Transverse colon (tissue), 4 donors: ENCODE results near the gene LRRC36. TPM values are rescaled to one million over a fixed set of nuclear protein-coding genes. Genes with fewer than 3 reads are reported as not detected.

Source experiments
- DNase-seq: peaks from one replicate; pipeline ENCODE4 v3.0.0-alpha.2; 2019
- H3K27ac ChIP-seq, 4 donors: fragments of 200-600 bp; sonication (generic); 2 replicates each; pipeline ENCODE4 v1.5.1; 2016 to 2018; ENCODE audit warnings: inconsistent platforms in 4 of 4
- H3K27me3 ChIP-seq: fragments of 200-600 bp; sonication (generic); 2 replicates; pipeline ENCODE4 v1.5.1; 2017; ENCODE audit warnings: inconsistent platforms
- H3K36me3 ChIP-seq, 4 donors: fragments of 200-600 bp; sonication (generic); 2 replicates each; pipeline ENCODE4 v1.5.1; 2017 to 2019; ENCODE audit warnings: inconsistent platforms in 4 of 4
- H3K4me1 ChIP-seq, 4 donors: fragments of 200-600 bp; sonication (generic); 2 replicates each; pipeline ENCODE4 v1.5.1; 2017 to 2020; ENCODE audit warnings: inconsistent platforms in 4 of 4
- H3K4me3 ChIP-seq, 4 donors: fragments of 200-600 bp; sonication (generic); 1 replicate in 1 of 4; 2 replicates in 3 of 4; pipeline versions ENCODE4 v1.5.1 to v1.6.1; 2017 to 2019; ENCODE audit warnings: inconsistent platforms in 4 of 4
- H3K9me3 ChIP-seq, 2 donors: fragments of 200-600 bp; sonication (generic); 2 replicates each; pipeline ENCODE4 v1.5.1; 2017 to 2019; ENCODE audit warnings: inconsistent platforms in 2 of 2
- CTCF ChIP-seq, 5 experiments: fragments of 200-600 bp in 3 of 5; fragments of 450-650 bp in 2 of 5; sonication (generic) in 3 of 5; IDR thresholded peaks; 1 replicate in 2 of 5; 2 replicates in 3 of 5; pipeline ENCODE4 v1.5.1; 2016 to 2017; ENCODE audit warnings: antibody characterized with exemption in 5 of 5, inconsistent platforms in 3 of 5, mild to moderate bottlenecking in 2 of 5, moderate library complexity in 1 of 5
- EP300 ChIP-seq: sonication (generic); formaldehyde crosslinking; IDR thresholded peaks from one replicate; pipeline ENCODE4 v1.6.1; 2017; ENCODE audit warnings: antibody characterized with exemption, low read depth
- POLR2A ChIP-seq: fragments of 450-650 bp; IDR thresholded peaks from one replicate; pipeline ENCODE4 v1.6.1; 2016; ENCODE audit warnings: antibody characterized with exemption, mild to moderate bottlenecking, moderate library complexity
- POLR2AphosphoS5 ChIP-seq, 3 donors: sonication (generic); formaldehyde crosslinking; IDR thresholded peaks; one replicate each; pipeline ENCODE4 v1.6.1; 2016; ENCODE audit warnings: antibody characterized with exemption in 3 of 3
- WGBS, 2 donors: methylation state at CpG; one replicate each; pipeline ENCODE4 v1.1.5; 2018; ENCODE audit warnings: low coverage in 1 of 2; 5-methylcytosine and 5-hydroxymethylcytosine counted together
- in situ Hi-C, 4 donors: fragments of 200-750 bp; cut with MboI; loops; one replicate each; pipeline versions ENCODE4 v1.15.0 to v1.15.1; 2017; ENCODE audit warnings: low sequenced_read_pairs in 3 of 4, low pct_ligation_motif_present in 1 of 4, low pct_unique_long_range_greater_than_20kb in 1 of 4
- intact Hi-C: fragments of 100-400 bp; cut with DNase I; formaldehyde crosslinking; loops from one replicate; pipeline ENCODE4 v1.15.1; 2023; ENCODE audit warnings: low total_unique reads
- total RNA-seq, 4 donors: library from RNA; depleted of rRNA; stranded (reverse); fragments of >200 nt; gene quantifications; one replicate each; pipeline ENCODE4 v1.1.0, GENCODE V29; 2016

Gene LRRC36
- total RNA-seq, 4 donors from 2014 or later: 0.79 TPM; not detected in 3

- peak overlapping the region in 2 of 4 donors; percentile 56 to 57 for H3K4me3 ChIP-seq
- H3K4me1 ChIP-seq: peaks cover 14 to 38% (median 28%) of the 10 kb centered on the region in 4 donors
- TF ChIP-seq POLR2AphosphoS5 (IDR thresholded peaks at IDR 0.05) (peak in 2 of 3 donors; percentile 92 to 95), EP300 (peak; percentile 7), POLR2A (no peak)
- no peaks in the 10 kb centered on the region for H3K27me3 ChIP-seq
- in situ Hi-C loops (no loop called here), intact Hi-C loops (loop anchor here (2.0 kb wide), 1 partner anchor 36 kb away; no protein-coding TSS in a partner anchor)
- 85 to 100% methylated on average over 1 to 3 of the region's 3 CpGs for WGBS, 2 donors
- H3K27ac ChIP-seq: peak overlapping the region; percentile 88 to 94 (median 90)
- no peaks in the 10 kb centered on the region for H3K36me3 ChIP-seq
- peak; percentile 85 for DNase-seq
- no peaks in the 10 kb centered on the region for H3K9me3 ChIP-seq
Measured at GRCh38 chr16:67429053-67429798, 102.6 kb downstream of the LRRC36 start.

- Histone ChIP-seq H3K4me1 (peaks cover 14 to 38% (median 28%) of the 10 kb centered on the region in 4 donors), H3K36me3 (no peaks in the 10 kb centered on the region), H3K4me3 (peak overlapping the region; percentile 35 to 57 (median 52)), H3K9me3 (no peaks in the 10 kb centered on the region), H3K27me3 (no peaks in the 10 kb centered on the region), H3K27ac (peak overlapping the region; percentile 88 to 94 (median 90))
- TF ChIP-seq POLR2AphosphoS5 (IDR thresholded peaks at IDR 0.05) (peak in 2 of 3 donors; percentile 70 to 72), CTCF (IDR thresholded peaks at IDR 0.05) (no peak), EP300 (no peak), POLR2A (peak; percentile 97)
- in situ Hi-C loops: no loop called here
- DNase-seq: no peak
- 24% methylated on average over 13 of the region's 13 CpGs; no CpG with 5 or more reads in 1 of the 2 donors for WGBS, 2 donors
- intact Hi-C loops: loop anchor here (2.0 kb wide), 1 partner anchor 35 kb away; no protein-coding TSS in a partner anchor
Measured at GRCh38 chr16:67429799-67430503, 103.3 kb downstream of the LRRC36 start.

DNA sequence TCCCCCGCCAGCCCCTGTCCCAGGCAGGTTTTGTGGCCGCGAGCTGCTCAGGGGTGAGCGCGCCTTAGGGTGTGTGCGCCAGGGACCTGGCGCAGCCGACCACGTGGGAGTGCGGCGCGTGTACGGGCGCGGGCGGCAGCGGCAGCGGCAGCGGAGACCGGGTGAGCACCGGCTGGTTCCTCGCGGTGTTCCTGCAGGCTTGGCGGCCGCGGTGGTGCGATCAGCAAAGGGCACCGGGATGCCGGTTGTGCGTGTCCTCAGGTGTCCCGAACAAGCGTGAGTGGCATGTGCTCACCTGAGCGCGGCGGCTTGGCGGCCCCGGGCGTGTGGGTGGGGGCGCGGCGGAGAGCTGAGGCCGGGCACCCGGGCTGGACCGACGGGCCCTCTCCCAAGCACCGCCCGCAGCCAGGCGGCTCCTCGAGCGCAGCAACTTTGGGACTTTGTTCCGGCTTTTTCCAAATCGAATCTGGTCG, 103.9 kb downstream of the LRRC36 start:
- no peak for DNase-seq
- H3K9me3 ChIP-seq: no peaks in the 10 kb centered on the region
- intact Hi-C loops (no loop called here), in situ Hi-C loops (no loop called here)
- H3K4me1 ChIP-seq: peaks cover 14 to 38% (median 28%) of the 10 kb centered on the region in 4 donors
- no peaks in the 10 kb centered on the region for H3K36me3 ChIP-seq
- no peaks in the 10 kb centered on the region for H3K27me3 ChIP-seq
- 0% methylated on average over 46 of the region's 53 CpGs; no CpG with 5 or more reads in 1 of the 2 donors for WGBS, 2 donors
- H3K27ac ChIP-seq: peak overlapping the region; percentile 88 to 94 (median 90)
- peak overlapping the region; percentile 35 to 57 (median 52) for H3K4me3 ChIP-seq
- TF ChIP-seq POLR2A: peak; percentile 89
- TF ChIP-seq CTCF (IDR thresholded peaks at IDR 0.05): no peak
- peak in 2 of 3 donors; percentile 78 to 90 for TF ChIP-seq POLR2AphosphoS5 (IDR thresholded peaks at IDR 0.05)

- TF ChIP-seq POLR2A (peak; percentile 63), POLR2AphosphoS5 (IDR thresholded peaks at IDR 0.05) (peak in 2 of 3 donors; percentile 40 to 63), EP300 (no peak), CTCF (IDR thresholded peaks at IDR 0.05) (no peak)
- intact Hi-C loops (no loop called here), in situ Hi-C loops (no loop called here)
- peak; percentile 89 for DNase-seq
- Histone ChIP-seq H3K9me3 (no peaks in the 10 kb centered on the region), H3K4me3 (peak within 1 kb of the TSS; percentile 41 to 57 (median 52)), H3K4me1 (peaks cover 14 to 38% (median 28%) of the 10 kb centered on the region in 4 donors), H3K27me3 (no peaks in the 10 kb centered on the region), H3K36me3 (no peaks in the 10 kb centered on the region), H3K27ac (peak within 1 kb of the TSS; percentile 88 to 94 (median 90))
- WGBS, 2 donors: 1% methylated on average over 53 of the region's 87 CpGs; no CpG with 5 or more reads in 1 of the 2 donors
Measured at GRCh38 chr16:67430977-67431774, 104.6 kb downstream of the LRRC36 start, which contains the start of gene HSD11B2. HSD11B2 (plus strand) TSS chr16:67431121; CDS start chr16:67431249, 128 bp downstream.
